K562 (cell line): Measurements from ENCODE around the gene TAL1. TPM values are rescaled to one million over a fixed set of nuclear protein-coding genes. Genes with fewer than 3 reads are reported as not detected.
A peak's percentile ranks its signal among the peaks of the same experiment; 100 is the strongest.

Experiments
- BCOR ChIP-seq: fragments of 450-650 bp; IDR thresholded peaks from 2 replicates; pipeline ENCODE4 v1.6.1; 2016
- CHAMP1 ChIP-seq: fragments of 450-650 bp; IDR thresholded peaks from 2 replicates; pipeline ENCODE4 v1.6.1; 2016; ENCODE audit warnings: mild to moderate bottlenecking
- NCOA4 ChIP-seq: fragments of 450-650 bp; IDR thresholded peaks from 2 replicates; pipeline ENCODE4 v1.6.1; 2018; ENCODE audit warnings: mild to moderate bottlenecking; ENCODE audit not compliant: partially characterized antibody
- PREB ChIP-seq: sonication (generic); formaldehyde crosslinking; IDR thresholded peaks from 2 replicates; pipeline ENCODE4 v1.8.1; 2023; ENCODE audit warnings: mild to moderate bottlenecking, missing genetic modification reagents
- RBM25 ChIP-seq: fragments of 200-400 bp; formaldehyde crosslinking; IDR thresholded peaks from 2 replicates; pipeline ENCODE4 v1.6.1; 2018; ENCODE audit warnings: low read length, low read depth, moderate library complexity; ENCODE audit not compliant: severe bottlenecking
- ZNF407 ChIP-seq: fragments of 450-650 bp; IDR thresholded peaks from 2 replicates; pipeline ENCODE4 v1.6.1; 2016; ENCODE audit warnings: low read depth
- ZNF444 ChIP-seq: fragments of 250-450 bp; sonication (Bioruptor Pico); IDR thresholded peaks from 2 replicates; pipeline ENCODE4 v1.4.0; 2020; ENCODE audit warnings: mild to moderate bottlenecking, moderate library complexity
- ZNF740 ChIP-seq, 3 experiments: fragments of 200-800 bp in 1 of 3; sonication (Bioruptor generic) in 1 of 3; sonication (generic) in 1 of 3; formaldehyde crosslinking in 1 of 3; IDR thresholded peaks; 2 replicates each; pipeline versions ENCODE4 v1.6.1 to v1.8.0; 2016 to 2022; ENCODE audit warnings: mild to moderate bottlenecking in 2 of 3, missing compliant biosample characterization in 2 of 3, missing genetic modification characterization in 2 of 3, missing genetic modification reagents in 1 of 3
- polyA plus RNA-seq, 8 experiments: library from polyadenylated mRNA; depleted of rRNA in 4 of 8; stranded (reverse) in 5 of 8; unstranded in 3 of 8; fragments of >200 nt; fragmentation: Nextera tagmentation in 2 of 8; fragmentation: Illumina TruSeq in 1 of 8; extraction: Ambion mirVana in 2 of 8; extraction: Trizol in 1 of 8; gene quantifications; 2 replicates each; pipeline versions ENCODE4 v1.2.1 to v1.2.3, GENCODE V29; 2011 to 2014; ENCODE audit warnings: inconsistent platforms in 1 of 8, missing spikeins in 1 of 8
- total RNA-seq, 7 experiments: library from RNA; depleted of rRNA in 6 of 7; stranded (reverse); fragments of >200 nt in 6 of 7; fragmentation: Illumina TruSeq in 2 of 7; extraction: Trizol in 2 of 7; gene quantifications; 2 replicates each; pipeline versions ENCODE4 v1.2.1 to v1.2.3, GENCODE V29; 2011 to 2021; ENCODE audit warnings: low replicate concordance in 1 of 7
- TF ChIP-seq, protein P1 (sequence below): fragments of 250-450 bp; sonication (Bioruptor Pico); IDR thresholded peaks from 2 replicates; pipeline ENCODE4 v1.4.0; 2020; ENCODE audit warnings: mild to moderate bottlenecking, moderate library complexity, borderline replicate concordance

TAL1 gene
- total and polyA plus RNA-seq, 9 of the 15 experiments (the other 6 are each of a cell fraction or from before 2014, with no cell fraction given) = 18.5 to 106 (median 59.7) TPM

DNA sequence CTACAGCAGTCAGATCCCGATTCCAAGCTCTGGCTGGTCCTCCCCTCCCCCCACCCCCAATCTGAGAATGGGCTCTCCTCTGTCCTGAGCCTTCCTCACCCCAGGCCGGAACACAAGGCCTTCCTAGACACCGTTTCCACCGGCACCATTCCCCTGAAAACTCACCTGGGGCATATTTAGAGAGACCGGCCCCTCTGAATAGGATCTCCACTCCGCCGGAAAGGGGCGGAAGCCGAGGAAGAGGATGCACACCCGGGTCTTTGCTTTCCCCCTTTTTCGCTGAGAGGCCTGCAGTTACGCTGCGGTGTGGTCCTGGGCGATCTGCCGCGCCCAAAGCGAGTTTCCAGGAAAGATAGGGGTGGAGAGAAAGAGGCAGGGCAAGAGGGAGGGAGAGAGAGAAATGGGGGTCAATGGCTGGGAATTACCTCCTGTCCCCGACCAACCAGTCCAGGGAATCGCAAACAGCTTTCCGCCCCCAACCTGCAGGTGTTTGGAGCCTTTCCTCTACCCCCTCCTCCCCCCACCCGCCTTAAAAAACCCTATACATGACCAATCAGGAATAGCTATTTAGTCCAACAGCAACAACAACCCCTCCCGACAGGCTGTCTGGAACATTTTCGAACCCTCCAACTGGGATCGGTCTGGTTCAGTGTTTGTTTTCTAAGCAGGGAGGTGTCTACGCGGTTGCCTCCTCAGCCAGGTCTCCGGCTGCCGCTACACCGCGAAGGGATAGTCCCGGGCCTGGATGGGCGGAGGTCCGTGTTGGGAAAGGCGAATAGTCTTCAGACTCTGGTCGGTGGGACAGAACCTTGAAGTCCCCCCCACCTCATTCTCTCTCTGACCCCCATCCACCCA lies 2.8 kb downstream of the TAL1 start (continued):
- no peak for TF ChIP-seq CHAMP1
- TF ChIP-seq ZNF444 (CRISPR knock-in tag) = 0 out of 2 replicates have a peak, but pooled peaks have one; percentile 53
- no peak; the same call in 1 of the 2 replicates for TF ChIP-seq ZNF740 (CRISPR knock-in tag; IDR thresholded peaks at IDR 0.05)
- TF ChIP-seq ZNF740 (tag; IDR thresholded peaks at IDR 0.05) = no peak
- TF ChIP-seq BCOR = 0 out of 2 replicates have a peak, but pooled peaks have one; percentile 9
- TF ChIP-seq, protein P1, sequence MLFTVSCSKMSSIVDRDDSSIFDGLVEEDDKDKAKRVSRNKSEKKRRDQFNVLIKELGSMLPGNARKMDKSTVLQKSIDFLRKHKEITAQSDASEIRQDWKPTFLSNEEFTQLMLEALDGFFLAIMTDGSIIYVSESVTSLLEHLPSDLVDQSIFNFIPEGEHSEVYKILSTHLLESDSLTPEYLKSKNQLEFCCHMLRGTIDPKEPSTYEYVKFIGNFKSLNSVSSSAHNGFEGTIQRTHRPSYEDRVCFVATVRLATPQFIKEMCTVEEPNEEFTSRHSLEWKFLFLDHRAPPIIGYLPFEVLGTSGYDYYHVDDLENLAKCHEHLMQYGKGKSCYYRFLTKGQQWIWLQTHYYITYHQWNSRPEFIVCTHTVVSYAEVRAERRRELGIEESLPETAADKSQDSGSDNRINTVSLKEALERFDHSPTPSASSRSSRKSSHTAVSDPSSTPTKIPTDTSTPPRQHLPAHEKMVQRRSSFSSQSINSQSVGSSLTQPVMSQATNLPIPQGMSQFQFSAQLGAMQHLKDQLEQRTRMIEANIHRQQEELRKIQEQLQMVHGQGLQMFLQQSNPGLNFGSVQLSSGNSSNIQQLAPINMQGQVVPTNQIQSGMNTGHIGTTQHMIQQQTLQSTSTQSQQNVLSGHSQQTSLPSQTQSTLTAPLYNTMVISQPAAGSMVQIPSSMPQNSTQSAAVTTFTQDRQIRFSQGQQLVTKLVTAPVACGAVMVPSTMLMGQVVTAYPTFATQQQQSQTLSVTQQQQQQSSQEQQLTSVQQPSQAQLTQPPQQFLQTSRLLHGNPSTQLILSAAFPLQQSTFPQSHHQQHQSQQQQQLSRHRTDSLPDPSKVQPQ = no peak
- TF ChIP-seq ZNF407 = no peak
- no peak for TF ChIP-seq PREB (CRISPR knock-in tag)
- TF ChIP-seq NCOA4 = no peak
- no peak for TF ChIP-seq RBM25
